Measurements from ENCODE around the gene FMN2.

The FMN2 gene

DNA sequence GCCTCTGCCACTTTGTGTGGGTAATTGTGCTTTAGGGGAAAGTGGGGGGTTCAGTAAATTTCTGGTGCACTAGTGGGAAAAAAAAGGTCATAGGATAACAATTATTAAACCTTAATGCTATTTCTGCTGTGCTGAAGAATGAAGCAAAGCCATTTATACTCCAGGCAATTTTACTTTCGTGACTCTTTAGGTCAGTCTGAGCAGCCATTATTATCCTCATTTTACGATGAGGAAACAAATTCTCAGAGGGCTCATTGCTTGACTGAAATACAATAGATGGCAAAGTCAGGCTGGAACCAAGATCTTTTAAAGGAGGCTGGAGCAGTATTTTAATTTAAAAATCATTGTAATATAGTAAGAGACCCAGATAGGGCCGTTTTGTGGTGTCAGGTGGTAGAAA lies 272.2 kb downstream of the FMN2 start:
- intact Hi-C loops (cut with DNase I; ENCODE audit: low total_unique reads) = no loop called here
- Histone ChIP-seq H3K36me3 (no peaks in the 10 kb centered on the region), H3K9me3 (no peaks in the 10 kb centered on the region), H3K27ac (no peak overlapping the region), H3K4me3 (no peak overlapping the region), H3K27me3 (no peaks in the 10 kb centered on the region), H3K4me1 (no peaks in the 10 kb centered on the region)
- TF ChIP-seq, protein P1, sequence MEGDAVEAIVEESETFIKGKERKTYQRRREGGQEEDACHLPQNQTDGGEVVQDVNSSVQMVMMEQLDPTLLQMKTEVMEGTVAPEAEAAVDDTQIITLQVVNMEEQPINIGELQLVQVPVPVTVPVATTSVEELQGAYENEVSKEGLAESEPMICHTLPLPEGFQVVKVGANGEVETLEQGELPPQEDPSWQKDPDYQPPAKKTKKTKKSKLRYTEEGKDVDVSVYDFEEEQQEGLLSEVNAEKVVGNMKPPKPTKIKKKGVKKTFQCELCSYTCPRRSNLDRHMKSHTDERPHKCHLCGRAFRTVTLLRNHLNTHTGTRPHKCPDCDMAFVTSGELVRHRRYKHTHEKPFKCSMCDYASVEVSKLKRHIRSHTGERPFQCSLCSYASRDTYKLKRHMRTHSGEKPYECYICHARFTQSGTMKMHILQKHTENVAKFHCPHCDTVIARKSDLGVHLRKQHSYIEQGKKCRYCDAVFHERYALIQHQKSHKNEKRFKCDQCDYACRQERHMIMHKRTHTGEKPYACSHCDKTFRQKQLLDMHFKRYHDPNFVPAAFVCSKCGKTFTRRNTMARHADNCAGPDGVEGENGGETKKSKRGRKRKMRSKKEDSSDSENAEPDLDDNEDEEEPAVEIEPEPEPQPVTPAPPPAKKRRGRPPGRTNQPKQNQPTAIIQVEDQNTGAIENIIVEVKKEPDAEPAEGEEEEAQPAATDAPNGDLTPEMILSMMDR (IDR thresholded peaks at IDR 0.05) = no peak
- DNase-seq = no peak

DNA sequence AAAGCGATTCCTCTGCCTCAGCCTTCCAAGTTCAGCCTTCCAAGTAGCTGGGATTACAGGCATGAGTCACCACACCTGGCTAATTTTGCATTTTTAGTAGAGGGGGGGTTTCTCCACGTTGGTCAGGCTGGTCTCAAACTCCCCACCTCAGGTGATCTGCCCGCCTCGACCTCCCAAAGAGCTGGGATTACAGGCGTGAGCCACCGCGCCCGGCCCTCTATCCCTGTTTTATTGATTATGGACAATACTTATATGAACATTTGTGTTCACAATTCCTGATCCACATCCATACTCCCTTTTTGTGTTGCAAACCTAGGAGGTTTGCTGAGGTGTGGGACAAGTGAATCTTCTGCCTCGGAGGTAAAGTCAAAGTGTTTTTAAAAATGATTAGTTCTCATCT lies 275.0 kb downstream of the FMN2 start:
- TF ChIP-seq, protein P1 (IDR thresholded peaks at IDR 0.05) = no peak
- no peaks in the 10 kb centered on the region for H3K27me3 ChIP-seq
- H3K4me3 ChIP-seq = no peak overlapping the region
- H3K36me3 ChIP-seq = no peaks in the 10 kb centered on the region
- H3K9me3 ChIP-seq = no peaks in the 10 kb centered on the region
- intact Hi-C loops (cut with DNase I; ENCODE audit: low total_unique reads) = no loop called here
- no peak overlapping the region for H3K27ac ChIP-seq
- no peaks in the 10 kb centered on the region for H3K4me1 ChIP-seq
- DNase-seq = no peak

DNA sequence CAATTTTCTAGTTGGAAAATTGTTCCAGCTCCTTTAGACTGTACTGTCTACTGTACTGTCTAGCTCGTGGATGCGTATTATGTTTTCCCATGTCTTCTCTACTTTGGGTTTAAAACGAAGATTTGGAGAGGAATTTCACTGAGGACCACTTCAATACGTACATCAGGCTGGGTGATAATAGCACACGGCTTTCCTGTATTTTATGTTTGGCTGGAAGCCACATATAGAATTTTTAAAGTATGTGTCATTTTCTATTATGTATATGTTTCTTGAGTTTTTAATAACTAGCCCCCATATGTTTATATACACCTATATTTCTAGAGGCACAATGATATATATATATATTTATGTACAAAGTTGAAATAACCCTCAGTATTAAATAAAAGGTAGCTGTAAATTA lies 293.9 kb downstream of the FMN2 start:
- Histone ChIP-seq H3K27ac (no peak overlapping the region), H3K27me3 (no peaks in the 10 kb centered on the region), H3K4me3 (no peak overlapping the region), H3K9me3 (peaks cover 0 to 17% (median 14%) of the 10 kb centered on the region in 3 donors), H3K4me1 (no peaks in the 10 kb centered on the region), H3K36me3 (no peaks in the 10 kb centered on the region)
- TF ChIP-seq, protein P1 (IDR thresholded peaks at IDR 0.05) = no peak
- no peak for DNase-seq
- intact Hi-C loops (cut with DNase I; ENCODE audit: low total_unique reads) = no loop called here

DNA sequence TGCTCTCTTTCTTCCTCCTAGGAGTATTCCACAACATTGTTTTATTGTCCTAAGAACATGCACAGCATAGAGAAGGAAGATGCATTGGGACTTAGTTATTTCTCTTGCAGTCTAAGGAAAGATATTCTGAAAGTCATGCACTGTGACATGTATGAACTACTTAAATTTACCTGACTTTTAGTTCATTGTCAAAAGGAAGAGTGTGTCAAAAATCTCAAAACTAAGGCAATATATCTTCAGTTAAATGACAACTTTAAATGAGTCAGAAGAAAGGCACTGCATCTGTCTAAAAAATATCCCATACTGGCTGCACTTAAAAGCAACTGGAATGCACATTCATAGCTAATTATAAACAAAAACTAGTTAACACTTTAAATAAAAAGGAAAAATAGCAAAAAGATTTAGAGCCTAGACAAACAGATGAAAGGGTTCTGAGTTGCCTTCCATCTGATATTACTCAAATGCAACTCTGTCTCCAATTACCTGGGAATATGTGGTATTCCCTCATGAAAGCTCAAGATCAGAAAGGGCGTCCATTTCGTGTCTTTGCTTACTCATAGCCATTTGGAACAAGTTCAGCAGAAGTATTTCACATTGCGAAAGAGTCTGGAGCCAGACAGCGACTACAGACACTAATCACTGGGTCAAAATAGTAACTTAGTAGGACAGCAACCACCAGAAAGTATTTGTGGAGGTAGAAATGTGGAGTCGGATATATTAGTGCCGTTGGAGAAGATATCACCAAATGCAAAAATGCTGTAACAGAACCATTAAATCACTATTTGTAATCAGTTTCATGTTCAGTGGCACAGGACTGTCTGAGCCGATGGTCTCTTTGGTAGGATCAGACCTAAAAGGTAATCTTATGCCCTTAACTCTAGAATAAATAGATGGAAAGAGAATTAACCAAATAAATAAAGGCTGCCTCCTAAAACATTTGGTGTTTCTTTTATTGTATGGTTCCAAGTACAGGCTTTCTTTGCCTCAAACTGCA lies 294.6 kb downstream of the FMN2 start:
- Histone ChIP-seq H3K4me3 (no peak overlapping the region), H3K4me1 (no peaks in the 10 kb centered on the region), H3K27me3 (no peaks in the 10 kb centered on the region), H3K9me3 (peaks cover 0 to 17% (median 12%) of the 10 kb centered on the region in 3 donors), H3K27ac (no peak overlapping the region), H3K36me3 (no peaks in the 10 kb centered on the region)
- TF ChIP-seq, protein P1 (IDR thresholded peaks at IDR 0.05) = no peak
- DNase-seq = no peak
- intact Hi-C loops (cut with DNase I; ENCODE audit: low total_unique reads) = no loop called here

DNA sequence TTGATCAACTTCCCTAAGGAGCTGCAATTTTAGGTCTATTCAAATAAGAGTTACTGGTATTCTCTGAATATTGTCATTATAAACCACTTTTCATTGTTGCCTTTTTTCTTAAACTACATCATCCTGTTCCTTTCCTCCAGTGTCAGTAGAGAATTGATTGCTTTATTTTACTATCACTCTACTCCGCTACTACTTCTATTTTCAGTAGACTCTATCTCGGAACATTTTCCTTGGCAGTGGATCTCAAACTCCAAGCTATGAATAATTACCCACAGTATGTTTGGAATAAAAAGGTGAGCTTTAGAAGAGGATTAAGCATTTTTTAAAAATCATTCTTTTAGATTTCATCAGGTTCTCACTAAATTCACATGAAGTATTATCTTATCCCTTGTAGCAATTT lies 295.4 kb downstream of the FMN2 start:
- Histone ChIP-seq H3K27ac (no peak overlapping the region), H3K36me3 (no peaks in the 10 kb centered on the region)
- TF ChIP-seq, protein P1 (IDR thresholded peaks at IDR 0.05) = no peak

More for the DNA sequence above, 295.4 kb downstream of the FMN2 start:
- Histone ChIP-seq H3K9me3 (peaks cover 0 to 10% (median 4%) of the 10 kb centered on the region in 3 donors), H3K27me3 (no peaks in the 10 kb centered on the region), H3K4me1 (no peaks in the 10 kb centered on the region), H3K4me3 (no peak overlapping the region)
- DNase-seq = no peak
- intact Hi-C loops (cut with DNase I; ENCODE audit: low total_unique reads) = no loop called here

Measured in tibial artery (tissue), 4 donors.